ENCODE data around the gene PTPRK.

PTPRK gene

DNA sequence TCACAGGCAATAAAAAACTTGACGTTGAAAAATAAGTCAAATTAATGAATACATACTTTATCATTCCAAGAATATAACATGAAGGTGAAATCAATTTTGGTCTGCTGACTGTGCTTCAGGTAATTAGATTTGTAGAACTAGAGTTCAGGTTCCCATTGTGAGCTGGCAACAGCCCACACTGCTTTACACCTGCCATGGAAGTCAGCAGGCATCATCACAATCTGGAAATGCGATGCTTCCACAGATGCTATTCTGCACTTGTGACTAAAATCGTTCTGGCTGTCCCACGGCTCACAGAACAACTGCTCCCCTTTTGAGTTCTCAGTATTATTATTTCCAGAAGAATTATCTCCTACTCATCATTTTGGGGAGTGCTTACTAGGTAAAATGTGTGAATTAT is 556.9 kb downstream of the PTPRK start:
- H3K4ac ChIP-seq (ENCODE audit: low read length): no peak overlapping the region
- H3K36me3 ChIP-seq (replicated peaks in 1 of 2; ENCODE audit: control insufficient read depth in 2 of 2, insufficient read depth in 2 of 2, low read length in 2 of 2): peaks cover 0 to 10% of the 10 kb centered on the region in 2 donors
- no peaks in the 10 kb centered on the region for H3K9me3 ChIP-seq (replicated peaks in 1 of 2; ENCODE audit: control insufficient read depth in 2 of 2, insufficient read depth in 1 of 2, low read depth in 1 of 2, low read length in 2 of 2)
- H3K79me1 ChIP-seq (ENCODE audit: low read depth, low read length): no peaks in the 10 kb centered on the region
- no peak overlapping the region for H3K23ac ChIP-seq (ENCODE audit: low read depth, low read length, poor library complexity)
- H3K27ac ChIP-seq (replicated peaks; ENCODE audit: low read length): no peak overlapping the region
- no peaks in the 10 kb centered on the region for H3K4me1 ChIP-seq (ENCODE audit: control insufficient read depth in 2 of 2, insufficient read depth in 1 of 2, low read depth in 1 of 2, low read length in 2 of 2)
- no peak overlapping the region for H2AK5ac ChIP-seq (ENCODE audit: low read depth, low read length)
- H3K18ac ChIP-seq (ENCODE audit: low read length): no peak overlapping the region
- no peaks in the 10 kb centered on the region for H3K27me3 ChIP-seq (ENCODE audit: control insufficient read depth in 3 of 3, insufficient read depth in 3 of 3, low read depth in 1 of 3, low read length in 3 of 3)
- H2AFZ ChIP-seq (ENCODE audit: low read length): no peak overlapping the region
- no peak overlapping the region for H2BK120ac ChIP-seq (ENCODE audit: low read depth, low read length)
- no peak overlapping the region for H2BK15ac ChIP-seq (ENCODE audit: low read length)
- WGBS, 2 donors (ENCODE audit: extremely low coverage in 2 of 2, insufficient read length in 2 of 2, insufficient replicate concordance in 1 of 2): no CpG with 5 or more reads among the region's 4 CpGs
- no peak for DNase-seq (ENCODE audit: low spot score)
- no peak overlapping the region for H2BK5ac ChIP-seq (ENCODE audit: low read length)
- no peak overlapping the region for H2BK12ac ChIP-seq (ENCODE audit: low read length)
- no peak overlapping the region for H3K4me3 ChIP-seq (ENCODE audit: low read length in 2 of 2)
- no peak overlapping the region for H4K8ac ChIP-seq (ENCODE audit: low read depth, low read length)
- no peak overlapping the region for H3K4me2 ChIP-seq (ENCODE audit: insufficient read depth, low read length, poor library complexity, severe bottlenecking)
- no peak overlapping the region for H4K91ac ChIP-seq (ENCODE audit: low read depth, low read length, poor library complexity)
- no peak overlapping the region for H3K9ac ChIP-seq (ENCODE audit: low read depth, low read length, poor library complexity)
- no peak overlapping the region for H3K14ac ChIP-seq (ENCODE audit: low read length)

DNA sequence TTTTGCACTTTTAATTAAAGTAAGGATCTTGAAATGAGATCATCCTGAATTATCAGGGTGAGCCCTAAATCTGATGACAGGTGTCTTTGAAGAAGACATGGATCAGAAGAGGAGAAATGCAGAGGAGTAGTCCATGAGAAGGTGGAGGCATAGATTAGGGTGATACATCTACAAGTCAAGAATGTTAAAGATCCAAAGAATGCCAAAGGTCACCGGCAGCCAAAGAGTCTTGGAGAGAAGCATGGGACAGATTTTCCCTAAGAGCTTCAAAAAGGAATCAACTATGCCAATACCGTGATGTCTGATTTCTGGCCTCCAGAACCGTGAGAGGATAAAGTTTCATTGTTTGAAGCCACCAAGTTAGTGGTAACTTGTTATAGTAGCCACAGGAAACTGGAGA is 560.5 kb downstream of the PTPRK start:
- no peak overlapping the region for H3K14ac ChIP-seq (ENCODE audit: low read length)
- H3K4me3 ChIP-seq (ENCODE audit: low read length in 2 of 2): no peak overlapping the region
- no peak overlapping the region for H3K27ac ChIP-seq (replicated peaks; ENCODE audit: low read length)
- no peak overlapping the region for H2AFZ ChIP-seq (ENCODE audit: low read length)
- H3K4ac ChIP-seq (ENCODE audit: low read length): no peak overlapping the region
- no peak overlapping the region for H2BK12ac ChIP-seq (ENCODE audit: low read length)
- H2BK120ac ChIP-seq (ENCODE audit: low read depth, low read length): no peak overlapping the region
- H3K4me2 ChIP-seq (ENCODE audit: insufficient read depth, low read length, poor library complexity, severe bottlenecking): no peak overlapping the region
- H3K9ac ChIP-seq (ENCODE audit: low read depth, low read length, poor library complexity): no peak overlapping the region
- H2BK15ac ChIP-seq (ENCODE audit: low read length): no peak overlapping the region
- no peak overlapping the region for H4K8ac ChIP-seq (ENCODE audit: low read depth, low read length)
- H3K36me3 ChIP-seq (replicated peaks in 1 of 2; ENCODE audit: control insufficient read depth in 2 of 2, insufficient read depth in 2 of 2, low read length in 2 of 2): no peaks in the 10 kb centered on the region
- no peak overlapping the region for H4K91ac ChIP-seq (ENCODE audit: low read depth, low read length, poor library complexity)
- DNase-seq (ENCODE audit: low spot score): no peak
- H3K4me1 ChIP-seq (ENCODE audit: control insufficient read depth in 2 of 2, insufficient read depth in 1 of 2, low read depth in 1 of 2, low read length in 2 of 2): no peaks in the 10 kb centered on the region
- H3K23ac ChIP-seq (ENCODE audit: low read depth, low read length, poor library complexity): no peak overlapping the region
- H3K18ac ChIP-seq (ENCODE audit: low read length): no peak overlapping the region
- no peak overlapping the region for H2AK5ac ChIP-seq (ENCODE audit: low read depth, low read length)
- H3K79me1 ChIP-seq (ENCODE audit: low read depth, low read length): no peaks in the 10 kb centered on the region
- no CpG with 5 or more reads among the region's 3 CpGs for WGBS, 2 donors (ENCODE audit: extremely low coverage in 2 of 2, insufficient read length in 2 of 2, insufficient replicate concordance in 1 of 2)
- no peaks in the 10 kb centered on the region for H3K9me3 ChIP-seq (replicated peaks in 1 of 2; ENCODE audit: control insufficient read depth in 2 of 2, insufficient read depth in 1 of 2, low read depth in 1 of 2, low read length in 2 of 2)
- no peak overlapping the region for H2BK5ac ChIP-seq (ENCODE audit: low read length)
- H3K27me3 ChIP-seq (ENCODE audit: control insufficient read depth in 3 of 3, insufficient read depth in 3 of 3, low read depth in 1 of 3, low read length in 3 of 3): no peaks in the 10 kb centered on the region

- H2AFZ ChIP-seq (ENCODE audit: low read length): no peak overlapping the region
- H3K4me2 ChIP-seq (ENCODE audit: insufficient read depth, low read length, poor library complexity, severe bottlenecking): no peak overlapping the region
- H3K4me1 ChIP-seq (ENCODE audit: control insufficient read depth in 2 of 2, insufficient read depth in 1 of 2, low read depth in 1 of 2, low read length in 2 of 2): no peaks in the 10 kb centered on the region
- no peak overlapping the region for H2BK120ac ChIP-seq (ENCODE audit: low read depth, low read length)
- no peaks in the 10 kb centered on the region for H3K27me3 ChIP-seq (ENCODE audit: control insufficient read depth in 3 of 3, insufficient read depth in 3 of 3, low read depth in 1 of 3, low read length in 3 of 3)
- H3K36me3 ChIP-seq (replicated peaks in 1 of 2; ENCODE audit: control insufficient read depth in 2 of 2, insufficient read depth in 2 of 2, low read length in 2 of 2): no peaks in the 10 kb centered on the region
- H2BK15ac ChIP-seq (ENCODE audit: low read length): no peak overlapping the region
- H3K27ac ChIP-seq (replicated peaks; ENCODE audit: low read length): no peak overlapping the region
- no peak overlapping the region for H3K18ac ChIP-seq (ENCODE audit: low read length)
- H3K4ac ChIP-seq (ENCODE audit: low read length): no peak overlapping the region
- WGBS, 2 donors (ENCODE audit: extremely low coverage in 2 of 2, insufficient read length in 2 of 2, insufficient replicate concordance in 1 of 2): no CpG with 5 or more reads among the region's 2 CpGs
- H3K4me3 ChIP-seq (ENCODE audit: low read length in 2 of 2): no peak overlapping the region
- H4K8ac ChIP-seq (ENCODE audit: low read depth, low read length): no peak overlapping the region
- H3K79me1 ChIP-seq (ENCODE audit: low read depth, low read length): no peaks in the 10 kb centered on the region
- no peak for DNase-seq (ENCODE audit: low spot score)
- no peak overlapping the region for H3K9ac ChIP-seq (ENCODE audit: low read depth, low read length, poor library complexity)
- no peaks in the 10 kb centered on the region for H3K9me3 ChIP-seq (replicated peaks in 1 of 2; ENCODE audit: control insufficient read depth in 2 of 2, insufficient read depth in 1 of 2, low read depth in 1 of 2, low read length in 2 of 2)
- no peak overlapping the region for H3K14ac ChIP-seq (ENCODE audit: low read length)
- no peak overlapping the region for H3K23ac ChIP-seq (ENCODE audit: low read depth, low read length, poor library complexity)
- H4K91ac ChIP-seq (ENCODE audit: low read depth, low read length, poor library complexity): no peak overlapping the region
- H2BK5ac ChIP-seq (ENCODE audit: low read length): no peak overlapping the region
- no peak overlapping the region for H2AK5ac ChIP-seq (ENCODE audit: low read depth, low read length)
- no peak overlapping the region for H2BK12ac ChIP-seq (ENCODE audit: low read length)
Measured at GRCh38 chr6:127956956-127957355, 563.4 kb downstream of the PTPRK start.

- H3K27me3 ChIP-seq (ENCODE audit: control insufficient read depth in 3 of 3, insufficient read depth in 3 of 3, low read depth in 1 of 3, low read length in 3 of 3): no peaks in the 10 kb centered on the region
- no peak overlapping the region for H2AK5ac ChIP-seq (ENCODE audit: low read depth, low read length)
- H2BK120ac ChIP-seq (ENCODE audit: low read depth, low read length): no peak overlapping the region
- no peaks in the 10 kb centered on the region for H3K79me1 ChIP-seq (ENCODE audit: low read depth, low read length)
- H3K27ac ChIP-seq (replicated peaks; ENCODE audit: low read length): no peak overlapping the region
- no peaks in the 10 kb centered on the region for H3K4me1 ChIP-seq (ENCODE audit: control insufficient read depth in 2 of 2, insufficient read depth in 1 of 2, low read depth in 1 of 2, low read length in 2 of 2)
- no peak overlapping the region for H3K4me3 ChIP-seq (ENCODE audit: low read length in 2 of 2)
- H4K91ac ChIP-seq (ENCODE audit: low read depth, low read length, poor library complexity): no peak overlapping the region
- no peak overlapping the region for H2BK12ac ChIP-seq (ENCODE audit: low read length)
- no peak overlapping the region for H2BK15ac ChIP-seq (ENCODE audit: low read length)
- no peak for DNase-seq (ENCODE audit: low spot score)
- H3K23ac ChIP-seq (ENCODE audit: low read depth, low read length, poor library complexity): no peak overlapping the region
- no peak overlapping the region for H3K4ac ChIP-seq (ENCODE audit: low read length)
- no peak overlapping the region for H2BK5ac ChIP-seq (ENCODE audit: low read length)
- no peaks in the 10 kb centered on the region for H3K9me3 ChIP-seq (replicated peaks in 1 of 2; ENCODE audit: control insufficient read depth in 2 of 2, insufficient read depth in 1 of 2, low read depth in 1 of 2, low read length in 2 of 2)
- H3K14ac ChIP-seq (ENCODE audit: low read length): no peak overlapping the region
- no CpG with 5 or more reads among the region's 6 CpGs for WGBS, 2 donors (ENCODE audit: extremely low coverage in 2 of 2, insufficient read length in 2 of 2, insufficient replicate concordance in 1 of 2)
- H3K18ac ChIP-seq (ENCODE audit: low read length): no peak overlapping the region
- no peak overlapping the region for H3K9ac ChIP-seq (ENCODE audit: low read depth, low read length, poor library complexity)
- H2AFZ ChIP-seq (ENCODE audit: low read length): no peak overlapping the region
- no peaks in the 10 kb centered on the region for H3K36me3 ChIP-seq (replicated peaks in 1 of 2; ENCODE audit: control insufficient read depth in 2 of 2, insufficient read depth in 2 of 2, low read length in 2 of 2)
- no peak overlapping the region for H3K4me2 ChIP-seq (ENCODE audit: insufficient read depth, low read length, poor library complexity, severe bottlenecking)
- H4K8ac ChIP-seq (ENCODE audit: low read depth, low read length): no peak overlapping the region
Measured at GRCh38 chr6:127956260-127956888, 564.0 kb downstream of the PTPRK start.
